ENCODE results near the gene LRRC26.

DNA sequence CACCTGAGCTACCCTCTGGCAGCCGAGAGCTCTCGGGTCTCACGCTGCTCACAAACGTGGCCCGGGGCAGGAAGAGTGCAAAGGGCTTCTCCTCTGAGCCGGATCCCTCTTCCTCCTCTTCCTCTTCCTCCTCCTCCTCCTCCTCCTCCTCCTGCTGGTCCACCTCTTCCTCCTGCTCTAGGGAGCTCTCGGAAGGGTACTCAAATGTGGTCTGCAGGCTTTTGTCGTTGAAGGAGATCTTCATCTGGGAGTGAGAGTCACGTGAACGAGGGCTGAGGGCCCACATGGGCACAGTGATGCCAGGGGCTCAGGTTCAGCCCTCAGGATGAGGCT is 22.6 kb upstream of the LRRC26 start:
- TF ChIP-seq, protein P1, sequence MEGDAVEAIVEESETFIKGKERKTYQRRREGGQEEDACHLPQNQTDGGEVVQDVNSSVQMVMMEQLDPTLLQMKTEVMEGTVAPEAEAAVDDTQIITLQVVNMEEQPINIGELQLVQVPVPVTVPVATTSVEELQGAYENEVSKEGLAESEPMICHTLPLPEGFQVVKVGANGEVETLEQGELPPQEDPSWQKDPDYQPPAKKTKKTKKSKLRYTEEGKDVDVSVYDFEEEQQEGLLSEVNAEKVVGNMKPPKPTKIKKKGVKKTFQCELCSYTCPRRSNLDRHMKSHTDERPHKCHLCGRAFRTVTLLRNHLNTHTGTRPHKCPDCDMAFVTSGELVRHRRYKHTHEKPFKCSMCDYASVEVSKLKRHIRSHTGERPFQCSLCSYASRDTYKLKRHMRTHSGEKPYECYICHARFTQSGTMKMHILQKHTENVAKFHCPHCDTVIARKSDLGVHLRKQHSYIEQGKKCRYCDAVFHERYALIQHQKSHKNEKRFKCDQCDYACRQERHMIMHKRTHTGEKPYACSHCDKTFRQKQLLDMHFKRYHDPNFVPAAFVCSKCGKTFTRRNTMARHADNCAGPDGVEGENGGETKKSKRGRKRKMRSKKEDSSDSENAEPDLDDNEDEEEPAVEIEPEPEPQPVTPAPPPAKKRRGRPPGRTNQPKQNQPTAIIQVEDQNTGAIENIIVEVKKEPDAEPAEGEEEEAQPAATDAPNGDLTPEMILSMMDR (IDR thresholded peaks at IDR 0.05; ENCODE audit: low read depth, low read length, poor library complexity, severe bottlenecking) = no peak
- no peak for TF ChIP-seq EZH2phosphoT487 (IDR thresholded peaks at IDR 0.05; ENCODE audit: borderline replicate concordance, low read length)

Data from DOHH2 (cell line).